Ishikawa (cell line): Measurements from ENCODE around the gene TEKT1.

ENCODE experiments used
- CREB1 ChIP-seq: IDR thresholded peaks from 2 replicates; pipeline ENCODE4 v1.6.1; 2012; ENCODE audit warnings: low read depth
- YY1 ChIP-seq: IDR thresholded peaks from 2 replicates; pipeline ENCODE4 v1.6.1; 2012; ENCODE audit warnings: low read depth

DNA sequence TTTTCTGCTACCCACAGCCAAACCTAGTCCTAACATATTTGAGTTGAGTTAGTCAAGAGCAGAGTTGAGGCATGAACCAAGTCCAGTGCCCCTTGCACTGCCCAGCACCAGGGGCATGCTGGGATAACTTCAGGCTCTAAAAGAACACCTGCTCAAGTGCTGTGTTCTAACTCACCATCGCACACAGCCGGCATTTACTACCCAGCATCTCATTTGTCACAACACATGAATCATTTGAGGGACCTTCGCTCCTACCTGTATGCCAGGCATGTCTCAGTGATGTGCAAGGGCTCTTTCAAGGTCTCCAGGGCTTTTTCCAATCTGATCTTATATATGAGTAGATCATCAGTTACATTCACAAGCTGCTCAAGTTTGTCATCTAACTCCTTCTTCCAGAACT is 12.6 kb downstream of the TEKT1 start:
- TF ChIP-seq CREB1 (no peak), YY1 (no peak)
